Uterus (tissue), 4 donors: ENCODE results near the gene P2RX4. TPM values are rescaled to one million over a fixed set of nuclear protein-coding genes. Genes with fewer than 3 reads are reported as not detected.
"Not testable (repeated sequence)": the region's sequence is repeated elsewhere in the genome, so short reads cannot be mapped to it uniquely, and the experiment has no call there.

Experiments used
- DNase-seq, 2 donors: peaks; one replicate each; pipeline ENCODE4 v3.0.0-alpha.2; 2019 to 2020
- H3K27ac ChIP-seq, 2 donors: fragments of 200-600 bp; sonication (generic); 1 replicate in 1 of 2; 2 replicates in 1 of 2; pipeline ENCODE4 v1.5.1; 2016 to 2018
- H3K27me3 ChIP-seq, 2 donors: fragments of 200-600 bp; sonication (generic); one replicate each; pipeline ENCODE4 v1.5.1; 2018 to 2019; ENCODE audit warnings: control low read depth in 1 of 2
- H3K36me3 ChIP-seq, 2 donors: fragments of 200-600 bp; sonication (generic); one replicate each; pipeline ENCODE4 v1.5.1; 2019; ENCODE audit warnings: control low read depth in 1 of 2
- H3K4me1 ChIP-seq, 2 donors: fragments of 200-600 bp; sonication (generic); one replicate each; pipeline ENCODE4 v1.5.1; 2018 to 2019; ENCODE audit warnings: control low read depth in 1 of 2
- H3K4me3 ChIP-seq, 2 donors: fragments of 200-600 bp; sonication (generic); 1 replicate in 1 of 2; 2 replicates in 1 of 2; pipeline ENCODE4 v1.5.1; 2018 to 2019; ENCODE audit warnings: mild to moderate bottlenecking in 1 of 2
- H3K9me3 ChIP-seq, 2 donors: fragments of 200-600 bp; sonication (generic); one replicate each; pipeline ENCODE4 v1.5.1; 2019; ENCODE audit warnings: control low read depth in 1 of 2
- POLR2A ChIP-seq, 2 donors: fragments of 450-650 bp; IDR thresholded peaks; one replicate each; pipeline ENCODE4 v1.6.1; 2016; ENCODE audit warnings: antibody characterized with exemption in 2 of 2, mild to moderate bottlenecking in 1 of 2, moderate library complexity in 1 of 2
- intact Hi-C: fragments of 100-400 bp; cut with DNase I; formaldehyde crosslinking; loops from one replicate; pipeline ENCODE4 v1.15.1; 2023; ENCODE audit warnings: low total_unique reads
- total RNA-seq, 4 donors: library from RNA; depleted of rRNA in 3 of 4; stranded (reverse); fragments of >200 nt in 3 of 4; gene quantifications; one replicate each; pipeline versions ENCODE4 v1.1.0 to v1.2.4, GENCODE V29; 2014 to 2023
- TF ChIP-seq, protein P1 (sequence below), 4 experiments: fragments of 200-600 bp in 2 of 4; fragments of 450-650 bp in 2 of 4; sonication (generic) in 2 of 4; IDR thresholded peaks; one replicate each; pipeline ENCODE4 v1.5.1; 2016 to 2019; ENCODE audit warnings: antibody characterized with exemption in 4 of 4, mild to moderate bottlenecking in 2 of 4, moderate library complexity in 1 of 4
- donor health status: DM: yes; HTN: yes; CAD: no.

The P2RX4 gene, protein sequence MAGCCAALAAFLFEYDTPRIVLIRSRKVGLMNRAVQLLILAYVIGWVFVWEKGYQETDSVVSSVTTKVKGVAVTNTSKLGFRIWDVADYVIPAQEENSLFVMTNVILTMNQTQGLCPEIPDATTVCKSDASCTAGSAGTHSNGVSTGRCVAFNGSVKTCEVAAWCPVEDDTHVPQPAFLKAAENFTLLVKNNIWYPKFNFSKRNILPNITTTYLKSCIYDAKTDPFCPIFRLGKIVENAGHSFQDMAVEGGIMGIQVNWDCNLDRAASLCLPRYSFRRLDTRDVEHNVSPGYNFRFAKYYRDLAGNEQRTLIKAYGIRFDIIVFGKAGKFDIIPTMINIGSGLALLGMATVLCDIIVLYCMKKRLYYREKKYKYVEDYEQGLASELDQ
- 100 to 1,000 TPM in 1 of 4 donors, 10 to 100 TPM in 3; 10.9 to 217 (median 36.1) TPM for total RNA-seq

DNA sequence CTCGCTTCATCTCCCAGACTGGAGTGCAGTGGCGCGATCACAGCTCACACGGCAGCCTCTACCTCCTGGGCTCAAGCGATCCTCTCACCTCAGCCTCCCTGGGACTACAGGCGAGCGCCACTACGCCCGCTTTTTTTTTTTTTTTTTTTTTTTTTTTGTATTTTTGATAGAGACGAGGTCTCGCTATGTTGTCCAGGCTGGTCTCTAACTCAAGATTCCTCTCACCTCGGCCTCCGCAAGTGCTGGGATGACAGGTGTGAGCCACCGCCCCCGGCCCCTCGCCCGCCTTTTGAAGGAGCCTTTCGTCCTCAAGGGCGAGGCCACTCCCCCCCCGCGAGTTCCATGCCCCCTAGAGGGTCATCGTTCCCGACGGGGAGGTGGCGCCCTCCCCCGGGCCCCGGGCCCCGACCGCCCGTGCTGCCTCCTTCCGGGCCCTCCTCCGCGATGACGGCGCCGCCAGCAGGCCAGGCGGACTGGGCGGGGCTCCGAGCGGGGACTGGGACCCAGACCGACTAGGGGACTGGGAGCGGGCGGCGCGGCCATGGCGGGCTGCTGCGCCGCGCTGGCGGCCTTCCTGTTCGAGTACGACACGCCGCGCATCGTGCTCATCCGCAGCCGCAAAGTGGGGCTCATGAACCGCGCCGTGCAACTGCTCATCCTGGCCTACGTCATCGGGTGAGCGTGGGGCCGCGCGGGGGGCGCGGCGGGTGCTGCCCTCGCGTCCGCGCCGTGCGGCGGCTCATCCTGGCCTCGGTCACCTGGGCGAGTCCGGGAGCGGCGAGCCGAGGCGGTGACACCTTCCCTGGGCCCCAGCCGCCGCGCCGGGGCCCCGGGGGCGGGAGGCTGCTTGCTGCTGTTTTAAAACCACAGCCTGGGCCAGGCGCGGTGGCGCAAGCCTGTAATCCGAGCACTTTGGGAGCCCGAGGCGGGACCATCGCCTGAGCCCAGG, at the start of gene P2RX4:
TSS of gene P2RX4 (plus strand) at position 506 of the 949 bp plus-strand sequence. CDS start at position 542, 36 bp downstream.
- intact Hi-C loops: no loop called here
- DNase-seq: peak; percentile 87 to 88
- peak; percentile 61 to 96 for TF ChIP-seq POLR2A (IDR thresholded peaks at IDR 0.05)
- TF ChIP-seq, protein P1, sequence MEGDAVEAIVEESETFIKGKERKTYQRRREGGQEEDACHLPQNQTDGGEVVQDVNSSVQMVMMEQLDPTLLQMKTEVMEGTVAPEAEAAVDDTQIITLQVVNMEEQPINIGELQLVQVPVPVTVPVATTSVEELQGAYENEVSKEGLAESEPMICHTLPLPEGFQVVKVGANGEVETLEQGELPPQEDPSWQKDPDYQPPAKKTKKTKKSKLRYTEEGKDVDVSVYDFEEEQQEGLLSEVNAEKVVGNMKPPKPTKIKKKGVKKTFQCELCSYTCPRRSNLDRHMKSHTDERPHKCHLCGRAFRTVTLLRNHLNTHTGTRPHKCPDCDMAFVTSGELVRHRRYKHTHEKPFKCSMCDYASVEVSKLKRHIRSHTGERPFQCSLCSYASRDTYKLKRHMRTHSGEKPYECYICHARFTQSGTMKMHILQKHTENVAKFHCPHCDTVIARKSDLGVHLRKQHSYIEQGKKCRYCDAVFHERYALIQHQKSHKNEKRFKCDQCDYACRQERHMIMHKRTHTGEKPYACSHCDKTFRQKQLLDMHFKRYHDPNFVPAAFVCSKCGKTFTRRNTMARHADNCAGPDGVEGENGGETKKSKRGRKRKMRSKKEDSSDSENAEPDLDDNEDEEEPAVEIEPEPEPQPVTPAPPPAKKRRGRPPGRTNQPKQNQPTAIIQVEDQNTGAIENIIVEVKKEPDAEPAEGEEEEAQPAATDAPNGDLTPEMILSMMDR (IDR thresholded peaks at IDR 0.05): peak in 3 of 4 experiments; percentile 21 to 33 (median 27)
- H3K27me3 ChIP-seq: no peaks in the 10 kb centered on the region
- H3K4me1 ChIP-seq: peaks cover 0 to 6% of the 10 kb centered on the region in 2 donors
- H3K9me3 ChIP-seq: no peaks in the 10 kb centered on the region
- peak within 1 kb of the TSS; percentile 81 to 94 for H3K27ac ChIP-seq
- no peaks in the 10 kb centered on the region for H3K36me3 ChIP-seq
- peak within 1 kb of the TSS; percentile 44 to 74 for H3K4me3 ChIP-seq

DNA sequence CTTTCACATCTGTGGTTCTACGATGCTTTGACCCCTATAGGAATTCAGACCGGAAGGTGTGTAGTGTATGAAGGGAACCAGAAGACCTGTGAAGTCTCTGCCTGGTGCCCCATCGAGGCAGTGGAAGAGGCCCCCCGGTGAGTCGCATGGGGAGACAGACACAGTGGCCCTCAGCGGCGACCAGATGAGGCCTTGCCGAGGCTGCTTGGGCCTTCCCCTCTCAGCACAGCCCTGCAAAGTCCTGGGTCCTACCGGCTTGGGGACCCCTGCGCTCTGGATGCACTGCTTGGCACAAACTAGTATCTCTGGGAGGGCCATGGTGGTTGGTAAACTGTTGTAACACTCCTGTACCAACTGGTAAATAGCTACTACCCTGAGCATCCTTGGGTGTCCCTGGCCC, 47.5 kb upstream of the P2RX4 start:
- H3K27me3 ChIP-seq: no peaks in the 10 kb centered on the region
- no peaks in the 10 kb centered on the region for H3K36me3 ChIP-seq
- H3K27ac ChIP-seq: no peak overlapping the region
- H3K9me3 ChIP-seq: no peaks in the 10 kb centered on the region
- TF ChIP-seq, protein P1 (IDR thresholded peaks at IDR 0.05): no peak
- no peak for TF ChIP-seq POLR2A (IDR thresholded peaks at IDR 0.05)
- intact Hi-C loops: no loop called here
- DNase-seq: no peak
- H3K4me3 ChIP-seq: no peak overlapping the region
- no peaks in the 10 kb centered on the region for H3K4me1 ChIP-seq

DNA sequence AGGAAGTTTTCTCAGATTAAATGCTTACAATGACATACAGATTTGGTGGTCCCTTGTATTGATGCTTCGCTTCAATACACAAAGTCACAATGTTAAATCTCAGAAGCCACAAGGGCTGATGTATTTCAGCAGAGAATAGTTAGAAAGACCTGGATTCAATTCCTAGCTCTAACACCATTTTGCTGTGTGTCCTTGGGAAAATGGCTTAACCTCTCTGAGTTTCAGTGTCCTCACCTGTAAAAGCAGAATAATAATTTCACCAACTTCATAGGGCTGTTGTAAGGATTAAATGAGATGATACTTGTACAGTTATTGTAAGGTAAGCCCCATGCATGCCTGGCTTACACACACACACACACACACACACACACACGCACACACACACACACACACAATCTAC, 46.9 kb upstream of the P2RX4 start:
- H3K36me3 ChIP-seq: no peaks in the 10 kb centered on the region
- H3K27me3 ChIP-seq: no peaks in the 10 kb centered on the region
- no peak for DNase-seq
- H3K4me3 ChIP-seq: no peak overlapping the region
- no peak overlapping the region for H3K27ac ChIP-seq
- H3K9me3 ChIP-seq: no peaks in the 10 kb centered on the region
- no peaks in the 10 kb centered on the region for H3K4me1 ChIP-seq
- intact Hi-C loops: no loop called here
- TF ChIP-seq POLR2A (IDR thresholded peaks at IDR 0.05): no peak
- TF ChIP-seq, protein P1 (IDR thresholded peaks at IDR 0.05): no peak

DNA sequence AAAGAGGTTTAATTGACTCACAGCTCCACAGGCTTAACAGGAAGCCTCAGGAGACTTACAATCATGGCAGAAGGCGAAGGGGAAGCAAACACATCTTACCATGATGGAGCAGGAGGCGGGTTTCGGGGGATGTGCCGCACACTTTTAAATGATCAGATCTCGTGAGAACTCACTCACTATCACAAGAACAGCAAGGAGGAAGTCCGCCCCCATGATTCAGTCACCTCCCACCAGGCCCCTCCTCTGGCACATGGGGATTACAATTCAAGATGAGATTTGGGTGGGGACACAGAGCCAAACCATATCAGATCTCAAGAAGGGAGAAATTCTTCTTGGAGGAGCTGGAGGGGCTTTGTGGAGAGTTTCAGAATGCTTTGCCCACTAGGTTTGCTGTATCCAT, 45.1 kb upstream of the P2RX4 start:
- H3K9me3 ChIP-seq, H3K27ac ChIP-seq, DNase-seq, H3K27me3 ChIP-seq, H3K36me3 ChIP-seq, H3K4me3 ChIP-seq, intact Hi-C loops, H3K4me1 ChIP-seq: not testable (repeated sequence)

DNA sequence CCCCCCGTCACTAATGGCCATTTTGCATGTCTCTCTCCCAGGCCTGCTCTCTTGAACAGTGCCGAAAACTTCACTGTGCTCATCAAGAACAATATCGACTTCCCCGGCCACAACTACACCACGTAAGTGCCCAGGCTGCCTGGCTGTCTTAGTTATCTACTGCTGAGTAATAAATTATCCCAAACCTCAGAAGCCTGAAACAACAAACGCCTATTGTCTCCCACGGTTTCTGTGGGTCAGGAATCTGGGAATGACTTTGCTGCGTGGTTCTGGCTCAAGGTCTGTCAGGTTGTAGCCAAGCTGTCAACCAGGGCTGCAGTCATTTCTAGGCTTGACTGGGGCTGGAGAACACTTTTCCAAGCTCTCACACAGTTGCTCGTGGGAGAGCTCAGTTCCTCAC, 44.6 kb upstream of the P2RX4 start:
- intact Hi-C loops: no loop called here
- Histone ChIP-seq H3K36me3 (no peaks in the 10 kb centered on the region), H3K4me3 (no peak overlapping the region), H3K4me1 (no peaks in the 10 kb centered on the region), H3K27ac (no peak overlapping the region), H3K9me3 (no peaks in the 10 kb centered on the region), H3K27me3 (no peaks in the 10 kb centered on the region)
- no peak for TF ChIP-seq POLR2A (IDR thresholded peaks at IDR 0.05)
- TF ChIP-seq, protein P1 (IDR thresholded peaks at IDR 0.05): no peak
- DNase-seq: no peak
